GM10248 (cell line): Measurements from ENCODE around the gene LRRC26.
A peak's percentile ranks its signal among the peaks of the same experiment; 100 is the strongest.

Experiments
- CTCF ChIA-PET: fragments of 300-600 bp; sonication (Branson Sonifier 250); formaldehyde crosslinking; extraction: SDS; loops from one replicate; lab custom pipeline; 2021; ENCODE audit warnings: antibody characterized with exemption; lab: Yijun Ruan, JAX
- POLR2A ChIA-PET: fragments of 350-650 bp; sonication (Branson Sonifier 250); formaldehyde crosslinking; extraction: SDS; loops from one replicate; lab custom pipeline; 2020; ENCODE audit warnings: antibody characterized with exemption; lab: Yijun Ruan, JAX
- DNase-seq: peaks from one replicate; pipeline ENCODE4 v3.0.0; 2012; ENCODE audit errors: extremely low spot score
- TF ChIP-seq, protein P1 (sequence below): IDR thresholded peaks from 2 replicates; pipeline ENCODE4 v1.5.1; 2012; ENCODE audit warnings: mild to moderate bottlenecking, low read depth; ENCODE audit errors: extremely low read depth, missing control alignments, control extremely low read depth

The LRRC26 gene

DNA sequence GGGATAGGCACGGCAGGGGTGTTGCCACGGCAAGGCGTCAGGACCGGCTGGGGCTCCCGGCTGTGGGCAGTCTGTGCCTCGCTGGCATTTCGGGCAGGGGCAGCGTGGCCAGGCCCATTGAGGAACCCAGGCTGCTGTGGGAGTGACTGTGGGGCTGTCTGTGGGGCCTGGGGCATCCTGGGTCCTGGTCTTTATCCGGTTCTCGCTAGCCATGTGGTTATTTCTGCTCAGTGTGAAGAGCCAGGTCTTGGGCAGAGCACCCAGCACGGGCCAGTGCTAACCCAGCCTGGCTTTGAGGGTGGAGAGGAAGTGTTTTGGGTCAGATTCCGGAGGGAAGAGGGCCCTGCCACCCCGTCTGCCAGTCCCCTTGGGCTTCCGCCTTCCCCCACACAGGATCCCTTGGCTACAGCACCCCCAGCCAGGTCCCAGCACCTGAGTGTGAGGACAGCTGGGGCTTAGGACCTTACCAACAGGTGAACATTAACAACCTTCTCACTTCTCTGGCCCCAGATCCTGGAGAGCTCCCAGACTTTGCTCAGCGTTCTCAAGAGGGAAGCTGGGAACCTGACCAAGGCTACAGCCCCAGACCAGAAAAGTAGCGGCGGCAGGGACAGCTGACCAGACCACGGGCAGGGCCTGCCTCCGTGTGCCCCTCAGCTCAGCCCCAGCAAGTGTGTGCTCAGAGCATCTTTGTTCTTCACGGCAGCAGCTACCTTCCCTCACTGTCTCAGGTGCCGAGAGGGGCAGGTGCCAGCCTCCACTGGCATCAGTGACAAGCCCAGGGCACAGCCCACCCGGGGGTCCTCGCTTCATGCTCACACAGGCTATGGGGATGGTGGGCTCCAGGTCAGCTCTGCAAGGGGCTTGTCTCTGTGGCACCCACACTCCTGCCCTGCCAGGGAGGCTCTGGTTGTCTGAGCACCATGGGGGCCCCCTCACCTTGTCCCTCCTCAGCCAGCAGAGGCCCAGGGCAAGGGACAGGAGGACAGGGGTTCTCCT, 19.7 kb upstream of the LRRC26 start:
- ChIA-PET POLR2A (interaction anchor here (0.9 to 1.8 kb wide), 6 partner anchors 9 to 60 kb away, joined by 5 to 9 read pairs (median 7); partner anchors contain the start of genes TPRN and TUBB4B), CTCF (interaction anchor here (0.9 to 3.3 kb wide), 31 partner anchors 7 to 126 kb away, joined by 3 to 24 read pairs (median 4); partner anchors contain the start of genes CYSRT1, MAN1B1, RNF208 and RNF224)
- TF ChIP-seq, protein P1, sequence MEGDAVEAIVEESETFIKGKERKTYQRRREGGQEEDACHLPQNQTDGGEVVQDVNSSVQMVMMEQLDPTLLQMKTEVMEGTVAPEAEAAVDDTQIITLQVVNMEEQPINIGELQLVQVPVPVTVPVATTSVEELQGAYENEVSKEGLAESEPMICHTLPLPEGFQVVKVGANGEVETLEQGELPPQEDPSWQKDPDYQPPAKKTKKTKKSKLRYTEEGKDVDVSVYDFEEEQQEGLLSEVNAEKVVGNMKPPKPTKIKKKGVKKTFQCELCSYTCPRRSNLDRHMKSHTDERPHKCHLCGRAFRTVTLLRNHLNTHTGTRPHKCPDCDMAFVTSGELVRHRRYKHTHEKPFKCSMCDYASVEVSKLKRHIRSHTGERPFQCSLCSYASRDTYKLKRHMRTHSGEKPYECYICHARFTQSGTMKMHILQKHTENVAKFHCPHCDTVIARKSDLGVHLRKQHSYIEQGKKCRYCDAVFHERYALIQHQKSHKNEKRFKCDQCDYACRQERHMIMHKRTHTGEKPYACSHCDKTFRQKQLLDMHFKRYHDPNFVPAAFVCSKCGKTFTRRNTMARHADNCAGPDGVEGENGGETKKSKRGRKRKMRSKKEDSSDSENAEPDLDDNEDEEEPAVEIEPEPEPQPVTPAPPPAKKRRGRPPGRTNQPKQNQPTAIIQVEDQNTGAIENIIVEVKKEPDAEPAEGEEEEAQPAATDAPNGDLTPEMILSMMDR: no peak
- no peak for DNase-seq

DNA sequence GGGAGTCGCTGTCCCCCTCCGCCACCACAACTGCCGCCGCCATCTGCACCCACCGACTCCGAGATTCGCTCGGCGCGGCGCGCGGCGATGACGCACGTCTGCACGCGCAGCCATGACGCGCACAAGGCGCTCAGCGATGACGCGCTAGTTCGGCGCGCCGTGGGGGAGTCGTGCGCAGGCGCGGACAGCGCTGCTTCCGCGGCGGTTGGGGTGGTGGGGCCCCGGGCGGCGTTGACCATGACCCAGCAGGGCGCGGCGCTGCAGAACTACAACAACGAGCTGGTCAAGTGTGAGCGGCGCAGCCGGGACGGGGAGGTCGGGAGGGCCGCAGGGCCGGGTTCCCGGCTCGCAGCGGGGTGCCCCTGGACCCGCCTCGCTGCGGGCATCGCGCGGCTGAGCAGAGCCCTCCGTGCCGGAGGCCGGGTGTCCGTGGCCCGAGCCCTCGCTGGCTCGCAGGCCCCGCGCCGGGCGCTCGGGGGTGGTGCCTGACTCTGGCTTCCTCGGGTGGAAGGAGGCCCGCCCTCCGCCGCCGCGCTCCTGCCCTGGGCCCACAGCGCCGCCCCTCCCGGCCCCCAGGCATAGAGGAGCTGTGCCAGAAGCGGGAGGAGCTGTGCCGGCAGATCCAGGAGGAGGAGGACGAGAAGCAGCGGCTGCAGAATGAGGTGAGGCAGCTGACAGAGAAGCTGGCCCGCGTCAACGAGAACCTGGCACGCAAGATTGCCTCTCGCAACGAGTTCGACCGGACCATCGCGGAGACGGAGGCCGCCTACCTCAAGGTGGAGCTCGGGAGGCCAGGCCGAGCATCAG, 18.8 kb upstream of the LRRC26 start, which contains the start of the genes ANAPC2 and SSNA1:
Gene ANAPC2 (minus strand): TSS at position 71 of the 807 bp plus-strand sequence. CDS start 28 bp downstream, at position 43.
Gene SSNA1 (plus strand): TSS at position 187 of the 807 bp plus-strand sequence. CDS start 51 bp downstream, at position 238.
- TF ChIP-seq, protein P1: peak; percentile 49
- ChIA-PET CTCF (interaction anchor here (0.8 to 3.3 kb wide), 32 partner anchors 8 to 125 kb away, joined by 3 to 24 read pairs (median 4); partner anchors contain the start of genes CYSRT1, MAN1B1, RNF208 and RNF224), POLR2A (interaction anchor here (0.9 to 1.8 kb wide), 7 partner anchors 10 to 59 kb away, joined by 4 to 9 read pairs (median 6); partner anchors contain the start of genes TPRN and TUBB4B)

DNA sequence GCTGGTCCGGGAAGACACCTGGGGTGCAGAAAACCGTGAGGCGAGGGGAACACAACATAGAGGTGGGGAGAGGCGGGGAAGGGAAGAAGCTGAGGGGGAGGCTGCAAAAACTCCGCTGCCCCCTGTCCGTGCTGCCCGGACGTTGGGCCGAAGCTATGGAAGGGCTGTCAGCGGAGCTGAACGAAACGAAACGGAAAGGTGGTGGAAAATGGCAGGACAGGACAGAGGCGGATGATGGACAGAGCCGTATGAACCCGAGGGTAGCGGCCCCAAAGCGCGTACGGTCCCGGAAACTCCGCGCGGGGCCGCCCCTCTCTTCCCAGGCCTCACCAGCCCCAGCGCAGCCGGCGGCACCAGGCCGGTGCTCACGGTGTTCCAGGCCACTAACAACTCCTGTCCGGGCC, 18.2 kb upstream of the LRRC26 start:
- ChIA-PET POLR2A (interaction anchor here (1.0 to 1.8 kb wide), 4 partner anchors 10 to 53 kb away, joined by 4 to 8 read pairs (median 6); partner anchors contain the start of genes TPRN and TUBB4B), CTCF (interaction anchor here (0.8 to 3.3 kb wide), 26 partner anchors 9 to 141 kb away, joined by 3 to 24 read pairs (median 5); partner anchors contain the start of genes CYSRT1, RNF208 and RNF224)
- no peak for DNase-seq
- TF ChIP-seq, protein P1: no peak

More for the DNA sequence above, 18.8 kb upstream of the LRRC26 start, which contains the start of the genes ANAPC2 and SSNA1:
- peak; percentile 97 for DNase-seq

DNA sequence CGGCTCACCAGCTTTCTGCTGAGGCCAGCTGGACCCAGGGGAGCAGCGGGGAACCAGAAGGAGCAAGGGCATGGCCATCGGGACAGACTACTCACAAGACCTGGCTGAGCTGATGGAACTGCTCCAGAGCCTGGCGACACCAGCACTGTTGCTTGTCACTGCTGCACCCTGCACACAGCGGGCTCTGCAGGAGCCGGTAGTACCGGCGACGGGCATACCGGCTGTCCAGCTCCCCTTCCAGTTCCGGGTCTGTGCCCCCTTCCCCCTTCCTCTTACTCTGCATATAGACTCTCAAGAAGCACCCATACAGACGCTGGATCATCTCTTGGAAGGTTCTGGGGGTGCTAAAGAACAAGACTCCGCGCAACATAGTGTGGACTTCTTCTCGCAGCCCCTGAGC, 17.5 kb upstream of the LRRC26 start:
- CTCF ChIA-PET: interaction anchor here (0.8 to 3.3 kb wide), 12 partner anchors 11 to 140 kb away, joined by 3 to 24 read pairs (median 4); partner anchors contain the start of gene RNF224

DNA sequence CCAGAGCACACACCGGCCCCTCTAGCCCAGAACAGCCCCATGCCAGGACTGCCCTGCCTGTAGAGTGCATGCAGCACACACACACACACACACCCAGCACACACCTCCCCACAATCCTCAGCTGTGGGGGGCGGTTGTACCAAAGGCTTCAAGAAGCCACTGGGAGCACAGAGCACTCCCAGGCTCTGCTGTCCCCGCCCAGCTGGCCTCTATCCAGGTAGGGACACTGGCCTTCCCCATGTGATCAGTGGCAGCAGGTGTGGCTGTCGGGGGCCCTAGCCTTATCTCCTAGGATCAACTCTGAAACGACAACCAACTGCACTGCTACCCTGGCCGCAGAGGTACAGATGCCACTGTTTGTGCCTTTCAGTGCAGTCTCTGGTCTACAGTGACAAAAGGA, 16.5 kb upstream of the LRRC26 start:
- ChIA-PET POLR2A (no interaction called here), CTCF (interaction anchor here (1.5 to 3.3 kb wide), 2 partner anchors 10 to 50 kb away, joined by 7 to 24 read pairs; no protein-coding TSS in a partner anchor)
- DNase-seq: no peak
- TF ChIP-seq, protein P1: no peak

More for the DNA sequence above, 17.5 kb upstream of the LRRC26 start:
- TF ChIP-seq, protein P1: no peak
- no peak for DNase-seq
- POLR2A ChIA-PET: no interaction called here
